K562 (cell line): ENCODE results near the gene PRDM15. TPM values are rescaled to one million over a fixed set of nuclear protein-coding genes. Genes with fewer than 3 reads are reported as not detected.

Experiments used
- DEAF1 ChIP-seq: fragments of 450-650 bp; formaldehyde crosslinking; IDR thresholded peaks from 2 replicates; pipeline ENCODE4 v1.4.0; 2020; ENCODE audit warnings: mild to moderate bottlenecking, moderate library complexity
- KDM1A ChIP-seq, 2 experiments: fragments of 450-650 bp; IDR thresholded peaks; 2 replicates each; pipeline ENCODE4 v1.6.1; 2016; ENCODE audit warnings: mild to moderate bottlenecking in 2 of 2
- MBD1 ChIP-seq: fragments of 250-450 bp; sonication (Bioruptor Pico); IDR thresholded peaks from 2 replicates; pipeline ENCODE4 v1.8.0; 2022; ENCODE audit warnings: inconsistent platforms
- MECOM ChIP-seq: fragments of 250-450 bp; sonication (Bioruptor Pico); IDR thresholded peaks from 2 replicates; pipeline ENCODE4 v1.8.0; 2022; ENCODE audit warnings: inconsistent platforms
- POLR2AphosphoS2 ChIP-seq: IDR thresholded peaks from 2 replicates; pipeline ENCODE4 v1.6.1; 2012; ENCODE audit warnings: low read length, improper control_type of control experiment
- RUNX1 ChIP-seq: sonication (generic); IDR thresholded peaks from 2 replicates; pipeline ENCODE4 v1.6.1; 2016; ENCODE audit warnings: antibody characterized with exemption, low read depth
- SMAD3 ChIP-seq: fragments of 450-650 bp; formaldehyde crosslinking; conservative IDR thresholded peaks from 2 replicates; pipeline ENCODE4 v1.4.0; 2020; ENCODE audit warnings: mild to moderate bottlenecking
- TAL1 ChIP-seq: fragments of 450-650 bp; IDR thresholded peaks from 2 replicates; pipeline ENCODE4 v1.6.1; 2016; ENCODE audit warnings: mild to moderate bottlenecking
- ZBTB40 ChIP-seq, 2 experiments: fragments of 450-650 bp in 1 of 2; sonication (generic) in 1 of 2; formaldehyde crosslinking in 1 of 2; IDR thresholded peaks; 2 replicates each; pipeline versions ENCODE4 v1.7.1 to v1.9.0; 2016 to 2022; ENCODE audit warnings: inconsistent platforms in 1 of 2, mild to moderate bottlenecking in 1 of 2, missing genetic modification reagents in 1 of 2
- ZBTB9 ChIP-seq: fragments of 450-650 bp; formaldehyde crosslinking; IDR thresholded peaks from 2 replicates; pipeline ENCODE4 v1.4.0; 2020; ENCODE audit warnings: mild to moderate bottlenecking, moderate library complexity
- ZNF140 ChIP-seq: fragments of 250-450 bp; sonication (Bioruptor Pico); IDR thresholded peaks from 2 replicates; pipeline ENCODE4 v1.8.0; 2021; ENCODE audit warnings: moderate library complexity, mild to moderate bottlenecking, inconsistent platforms
- ZNF740 ChIP-seq, 3 experiments: fragments of 200-800 bp in 1 of 3; sonication (Bioruptor generic) in 1 of 3; sonication (generic) in 1 of 3; formaldehyde crosslinking in 1 of 3; IDR thresholded peaks; 2 replicates each; pipeline versions ENCODE4 v1.6.1 to v1.8.0; 2016 to 2022; ENCODE audit warnings: mild to moderate bottlenecking in 2 of 3, missing compliant biosample characterization in 2 of 3, missing genetic modification characterization in 2 of 3, missing genetic modification reagents in 1 of 3
- ZNF780A ChIP-seq: fragments of 250-450 bp; sonication (Bioruptor Pico); IDR thresholded peaks from 2 replicates; pipeline ENCODE4 v1.5.0; 2021; ENCODE audit warnings: mild to moderate bottlenecking
- ZSCAN32 ChIP-seq: fragments of 450-650 bp; formaldehyde crosslinking; IDR thresholded peaks from 2 replicates; pipeline ENCODE4 v1.4.0; 2020; ENCODE audit warnings: mild to moderate bottlenecking, moderate library complexity
- polyA plus RNA-seq, 8 experiments: library from polyadenylated mRNA; depleted of rRNA in 4 of 8; stranded (reverse) in 5 of 8; unstranded in 3 of 8; fragments of >200 nt; fragmentation: Nextera tagmentation in 2 of 8; fragmentation: Illumina TruSeq in 1 of 8; extraction: Ambion mirVana in 2 of 8; extraction: Trizol in 1 of 8; gene quantifications; 2 replicates each; pipeline versions ENCODE4 v1.2.1 to v1.2.3, GENCODE V29; 2011 to 2014; ENCODE audit warnings: inconsistent platforms in 1 of 8, missing spikeins in 1 of 8
- total RNA-seq, 7 experiments: library from RNA; depleted of rRNA in 6 of 7; stranded (reverse); fragments of >200 nt in 6 of 7; fragmentation: Illumina TruSeq in 2 of 7; extraction: Trizol in 2 of 7; gene quantifications; 2 replicates each; pipeline versions ENCODE4 v1.2.1 to v1.2.3, GENCODE V29; 2011 to 2021; ENCODE audit warnings: low replicate concordance in 1 of 7

PRDM15 gene
- total and polyA plus RNA-seq, 9 of the 15 experiments (the other 6 are each of a cell fraction or from before 2014, with no cell fraction given): 0.93 to 9.2 (median 6.2) TPM

GRCh38 chr21:41763996-41764395 is 115.1 kb downstream of the PRDM15 start (continued):
- TF ChIP-seq ZBTB40 (IDR thresholded peaks at IDR 0.05) (no peak), ZBTB40 (CRISPR knock-in tag; IDR thresholded peaks at IDR 0.05) (no peak), ZNF140 (CRISPR knock-in tag) (no peak), ZSCAN32 (CRISPR knock-in tag) (no peak), TAL1 (no peak), MECOM (CRISPR knock-in tag) (no peak), ZNF780A (CRISPR knock-in tag) (no peak), RUNX1 (no peak), SMAD3 (CRISPR knock-in tag) (no peak), POLR2AphosphoS2 (no peak), ZNF740 (CRISPR knock-in tag; IDR thresholded peaks at IDR 0.05) (no peak), ZNF740 (tag; IDR thresholded peaks at IDR 0.05) (no peak), KDM1A (IDR thresholded peaks at IDR 0.05) (no peak), MBD1 (CRISPR knock-in tag) (no peak), ZBTB9 (CRISPR knock-in tag) (no peak), DEAF1 (CRISPR knock-in tag) (no peak)
